Activated T-cell treated with anti-CD3 and anti-CD28 coated beads, Interleukin-2, amount 50 U/mL, for 24 hours (primary cell): ENCODE data around the gene RIC8B.

Experiments
- DNase-seq: peaks from one replicate; pipeline ENCODE4 v3.0.0-alpha.2; 2020
- H3K27ac Mint-ChIP-seq: 2 replicates; pipeline ENCODE4 v1.8.0; 2020; ENCODE audit warnings: mild to moderate bottlenecking, mixed read lengths
- H3K27me3 Mint-ChIP-seq: 2 replicates; pipeline ENCODE4 v1.8.0; 2020; ENCODE audit warnings: mixed read lengths
- H3K36me3 Mint-ChIP-seq: 2 replicates; pipeline ENCODE4 v1.8.0; 2020; ENCODE audit warnings: low read depth, mixed read lengths
- H3K4me1 Mint-ChIP-seq: 2 replicates; pipeline ENCODE4 v1.8.0; 2020; ENCODE audit warnings: low read depth, mixed read lengths
- H3K4me3 Mint-ChIP-seq: 2 replicates; pipeline ENCODE4 v1.8.0; 2020; ENCODE audit warnings: mild to moderate bottlenecking, moderate library complexity, mixed read lengths
- H3K9me3 Mint-ChIP-seq: 2 replicates; pipeline ENCODE4 v1.8.0; 2020; ENCODE audit warnings: mixed read lengths

RIC8B gene

GRCh38 chr12:106926657-106927056 is 152.2 kb downstream of the RIC8B start:
- no peak for DNase-seq
- peaks cover 21% of the 10 kb centered on the region for H3K27me3 Mint-ChIP-seq
- no peak overlapping the region for H3K4me3 Mint-ChIP-seq
- H3K27ac Mint-ChIP-seq, result no peak overlapping the region
- peaks cover 5% of the 10 kb centered on the region for H3K9me3 Mint-ChIP-seq
- no peaks in the 10 kb centered on the region for H3K4me1 Mint-ChIP-seq
- H3K36me3 Mint-ChIP-seq, result no peaks in the 10 kb centered on the region

DNA sequence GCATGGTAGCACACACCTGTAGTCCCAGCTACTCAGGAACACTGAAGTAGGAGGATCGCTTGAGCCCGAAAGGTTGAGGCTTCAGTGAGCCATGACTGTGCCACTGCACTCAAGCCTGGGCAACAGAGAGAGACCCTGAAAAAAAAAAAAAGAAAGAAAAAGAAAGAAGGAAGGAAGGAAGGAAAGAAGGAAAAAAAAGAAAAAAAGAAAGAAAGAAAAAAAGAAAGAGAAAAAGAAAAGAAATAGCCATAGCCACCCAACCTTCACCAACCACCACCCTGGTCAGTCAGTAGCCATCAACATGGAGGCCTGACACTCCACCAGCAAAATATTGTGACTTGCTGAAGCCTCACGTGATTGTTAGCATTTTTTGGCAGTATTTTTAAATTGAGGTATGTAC is 159.8 kb downstream of the RIC8B start:
- no peak overlapping the region for H3K27ac Mint-ChIP-seq
- peaks cover 17% of the 10 kb centered on the region for H3K27me3 Mint-ChIP-seq
- no peak for DNase-seq
- no peak overlapping the region for H3K4me3 Mint-ChIP-seq
- no peaks in the 10 kb centered on the region for H3K4me1 Mint-ChIP-seq
- H3K36me3 Mint-ChIP-seq, result no peaks in the 10 kb centered on the region
- no peaks in the 10 kb centered on the region for H3K9me3 Mint-ChIP-seq
